ENCODE measurements around the gene PCCA. TPM values are rescaled to one million over a fixed set of nuclear protein-coding genes. Genes with fewer than 3 reads are reported as not detected.

Gene PCCA
- polyA plus RNA-seq, 1 experiment: 22.6 TPM

DNA sequence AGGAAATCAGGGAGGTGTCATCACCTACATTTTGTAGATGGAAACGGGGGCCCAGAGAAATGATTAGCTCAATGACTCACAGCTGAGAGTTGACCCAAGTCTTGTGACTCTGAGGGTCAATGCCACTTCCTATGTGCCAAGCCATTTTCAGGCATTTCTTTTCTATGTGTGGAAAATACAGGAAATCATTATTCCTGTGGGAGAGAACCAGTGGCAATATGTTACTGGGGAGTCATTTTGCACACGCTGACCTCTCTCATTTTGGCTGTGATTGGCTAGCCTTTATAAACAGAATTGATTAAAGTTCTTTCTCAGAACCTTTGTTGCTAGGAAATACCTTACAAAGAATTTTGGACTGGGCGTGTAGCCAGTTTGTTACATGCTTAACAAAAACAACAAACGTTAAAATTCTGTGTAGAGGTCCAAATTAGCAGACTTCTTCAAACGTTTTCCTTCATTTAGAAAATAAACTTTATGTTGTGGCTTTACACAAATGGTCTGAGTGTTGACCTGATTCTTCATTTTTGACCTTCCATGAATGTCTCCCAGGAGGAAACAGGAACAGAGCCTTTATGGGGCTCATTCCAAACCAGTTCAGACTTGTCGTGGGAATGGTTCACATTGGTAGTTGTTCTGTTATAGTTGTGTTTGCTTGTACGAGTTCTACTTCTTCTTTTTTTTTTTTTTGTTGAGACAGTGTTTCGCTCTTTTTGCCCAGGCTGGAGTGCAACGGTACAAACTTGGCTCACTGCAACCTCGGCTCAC is 11.4 kb downstream of the PCCA start:
- Histone ChIP-seq H3K27me3 (ENCODE audit: control insufficient read depth, insufficient read depth, low read length) (no peaks in the 10 kb centered on the region), H3K4me3 (ENCODE audit: low read depth, low read length) (no peak overlapping the region), H3K9me3 (ENCODE audit: control insufficient read depth, insufficient read depth, low read length) (no peaks in the 10 kb centered on the region), H3K27ac (ENCODE audit: low read depth, low read length) (peak overlapping the region; percentile 63)
- peak; percentile 50 for DNase-seq (ENCODE audit: low read depth, low spot score)
- TF ChIP-seq, protein P1, sequence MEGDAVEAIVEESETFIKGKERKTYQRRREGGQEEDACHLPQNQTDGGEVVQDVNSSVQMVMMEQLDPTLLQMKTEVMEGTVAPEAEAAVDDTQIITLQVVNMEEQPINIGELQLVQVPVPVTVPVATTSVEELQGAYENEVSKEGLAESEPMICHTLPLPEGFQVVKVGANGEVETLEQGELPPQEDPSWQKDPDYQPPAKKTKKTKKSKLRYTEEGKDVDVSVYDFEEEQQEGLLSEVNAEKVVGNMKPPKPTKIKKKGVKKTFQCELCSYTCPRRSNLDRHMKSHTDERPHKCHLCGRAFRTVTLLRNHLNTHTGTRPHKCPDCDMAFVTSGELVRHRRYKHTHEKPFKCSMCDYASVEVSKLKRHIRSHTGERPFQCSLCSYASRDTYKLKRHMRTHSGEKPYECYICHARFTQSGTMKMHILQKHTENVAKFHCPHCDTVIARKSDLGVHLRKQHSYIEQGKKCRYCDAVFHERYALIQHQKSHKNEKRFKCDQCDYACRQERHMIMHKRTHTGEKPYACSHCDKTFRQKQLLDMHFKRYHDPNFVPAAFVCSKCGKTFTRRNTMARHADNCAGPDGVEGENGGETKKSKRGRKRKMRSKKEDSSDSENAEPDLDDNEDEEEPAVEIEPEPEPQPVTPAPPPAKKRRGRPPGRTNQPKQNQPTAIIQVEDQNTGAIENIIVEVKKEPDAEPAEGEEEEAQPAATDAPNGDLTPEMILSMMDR (IDR thresholded peaks at IDR 0.05; ENCODE audit: low read depth, low read length): no peak
- CTCF ChIA-PET: no interaction called here
- POLR2A ChIA-PET: no interaction called here

DNA sequence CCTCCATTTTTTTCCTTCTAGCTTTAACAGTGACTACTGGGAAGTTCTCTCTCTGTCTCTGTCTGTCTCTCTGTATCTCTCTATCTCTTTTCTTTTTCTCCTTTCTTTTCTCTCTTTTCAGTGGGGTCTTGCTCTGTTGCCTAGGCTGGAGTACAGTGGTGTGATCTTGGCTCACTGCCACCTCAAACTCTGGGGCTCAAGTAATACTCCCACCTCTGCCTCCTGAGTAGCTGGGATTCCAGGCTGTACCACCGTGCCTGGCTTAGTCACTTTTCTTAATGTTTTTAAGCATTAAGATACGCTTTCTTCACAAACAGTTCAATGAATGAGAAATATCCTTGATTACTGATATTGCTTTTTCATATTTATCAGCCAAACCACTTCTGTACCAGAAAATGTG is 13.1 kb downstream of the PCCA start:
- ChIA-PET CTCF (no interaction called here), POLR2A (no interaction called here)
- no peak for DNase-seq (ENCODE audit: low read depth, low spot score)
- Histone ChIP-seq H3K27me3 (ENCODE audit: control insufficient read depth, insufficient read depth, low read length) (no peaks in the 10 kb centered on the region), H3K4me3 (ENCODE audit: low read depth, low read length) (no peak overlapping the region), H3K9me3 (ENCODE audit: control insufficient read depth, insufficient read depth, low read length) (no peaks in the 10 kb centered on the region), H3K27ac (ENCODE audit: low read depth, low read length) (no peak overlapping the region)
- TF ChIP-seq, protein P1 (IDR thresholded peaks at IDR 0.05; ENCODE audit: low read depth, low read length): no peak

DNA sequence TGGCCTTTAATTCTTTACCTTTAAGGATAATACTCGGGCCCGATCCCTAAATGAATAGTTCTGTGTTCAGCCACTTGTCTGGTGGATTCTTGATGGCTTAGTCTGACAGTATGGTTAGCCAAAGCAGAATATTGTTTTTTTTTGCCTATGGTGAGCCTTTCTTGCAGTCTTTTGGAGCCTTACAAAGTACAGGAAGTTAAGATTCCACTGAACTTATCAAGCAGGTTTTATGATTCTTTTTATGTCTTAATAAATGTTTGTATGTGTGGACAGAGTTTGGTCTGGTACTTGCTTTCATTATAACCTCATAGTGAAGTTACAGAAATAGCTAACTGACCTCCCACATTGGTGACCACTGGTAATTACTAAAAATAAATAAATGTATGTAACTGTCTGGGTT is 17.1 kb downstream of the PCCA start:
- Histone ChIP-seq H3K27me3 (ENCODE audit: control insufficient read depth, insufficient read depth, low read length) (no peaks in the 10 kb centered on the region), H3K9me3 (ENCODE audit: control insufficient read depth, insufficient read depth, low read length) (no peaks in the 10 kb centered on the region), H3K4me3 (ENCODE audit: low read depth, low read length) (no peak overlapping the region), H3K27ac (ENCODE audit: low read depth, low read length) (no peak overlapping the region)
- TF ChIP-seq, protein P1 (IDR thresholded peaks at IDR 0.05; ENCODE audit: low read depth, low read length): no peak
- CTCF ChIA-PET: interaction anchor here (0.6 kb wide), 1 partner anchor 443 kb away, joined by 3 read pairs; no protein-coding TSS in a partner anchor
- POLR2A ChIA-PET: interaction anchor here (0.6 kb wide), 1 partner anchor 65 kb away, joined by 3 read pairs; no protein-coding TSS in a partner anchor
- DNase-seq (ENCODE audit: low read depth, low spot score): no peak

DNA sequence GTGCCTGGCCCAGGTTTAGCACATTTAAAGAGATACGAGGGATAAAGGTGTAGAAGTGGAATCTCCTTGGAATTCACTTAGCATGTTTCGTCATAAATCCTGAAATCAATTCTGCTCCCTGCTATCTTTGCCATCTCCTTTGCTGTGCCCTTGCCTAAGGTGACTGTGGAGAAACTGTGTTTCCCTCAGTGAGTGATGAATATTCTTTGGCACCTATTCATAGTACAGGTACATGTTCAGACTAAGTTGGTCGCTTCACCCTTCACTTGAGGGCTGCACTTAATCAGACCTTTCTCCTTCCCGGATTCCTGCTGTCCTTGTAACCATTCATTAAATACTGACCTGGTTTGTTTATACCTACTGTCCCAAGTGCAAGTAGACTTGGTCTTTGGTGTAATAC is 17.8 kb downstream of the PCCA start:
- Histone ChIP-seq H3K27me3 (ENCODE audit: control insufficient read depth, insufficient read depth, low read length) (no peaks in the 10 kb centered on the region), H3K9me3 (ENCODE audit: control insufficient read depth, insufficient read depth, low read length) (no peaks in the 10 kb centered on the region), H3K4me3 (ENCODE audit: low read depth, low read length) (no peak overlapping the region), H3K27ac (ENCODE audit: low read depth, low read length) (no peak overlapping the region)
- ChIA-PET CTCF (no interaction called here), POLR2A (no interaction called here)
- no peak for DNase-seq (ENCODE audit: low read depth, low spot score)
- TF ChIP-seq, protein P1 (IDR thresholded peaks at IDR 0.05; ENCODE audit: low read depth, low read length): no peak

DNA sequence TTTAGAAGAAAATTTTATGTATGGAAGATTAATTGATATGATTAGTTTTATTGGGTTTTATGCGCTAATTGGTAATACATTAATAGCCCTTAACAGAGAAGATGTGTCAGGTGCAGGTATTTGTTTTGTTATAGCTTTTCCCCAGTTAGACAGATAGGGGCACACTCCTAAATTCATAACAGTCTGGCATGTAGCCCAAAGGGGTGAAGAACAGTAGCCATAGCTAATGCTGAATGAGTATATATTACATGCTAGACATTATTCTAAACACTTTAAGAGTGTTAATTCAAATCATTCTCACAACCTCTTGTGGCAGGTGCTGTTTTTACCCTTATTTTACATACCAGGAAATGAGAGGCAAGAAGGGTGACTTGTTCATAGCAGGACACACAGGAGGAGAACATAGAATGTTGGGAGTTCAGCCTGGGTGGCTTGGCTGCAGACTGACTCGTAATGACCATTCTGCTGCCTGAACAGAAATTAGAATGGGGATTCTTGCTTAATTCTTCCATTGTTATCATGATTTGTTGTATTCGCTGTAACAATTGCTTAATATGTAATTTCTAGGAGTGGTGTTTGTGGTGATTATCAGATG is 20.1 kb downstream of the PCCA start:
- Histone ChIP-seq H3K27ac (ENCODE audit: low read depth, low read length) (no peak overlapping the region), H3K27me3 (ENCODE audit: control insufficient read depth, insufficient read depth, low read length) (no peaks in the 10 kb centered on the region), H3K9me3 (ENCODE audit: control insufficient read depth, insufficient read depth, low read length) (no peaks in the 10 kb centered on the region), H3K4me3 (ENCODE audit: low read depth, low read length) (no peak overlapping the region)
- ChIA-PET POLR2A (no interaction called here), CTCF (no interaction called here)
- no peak for DNase-seq (ENCODE audit: low read depth, low spot score)
- TF ChIP-seq, protein P1 (IDR thresholded peaks at IDR 0.05; ENCODE audit: low read depth, low read length): no peak

All from AG04450 (cell line).